Measurements from ENCODE around the gene SHB. TPM values are rescaled to one million over a fixed set of nuclear protein-coding genes. Genes with fewer than 3 reads are reported as not detected.

Gene SHB, protein sequence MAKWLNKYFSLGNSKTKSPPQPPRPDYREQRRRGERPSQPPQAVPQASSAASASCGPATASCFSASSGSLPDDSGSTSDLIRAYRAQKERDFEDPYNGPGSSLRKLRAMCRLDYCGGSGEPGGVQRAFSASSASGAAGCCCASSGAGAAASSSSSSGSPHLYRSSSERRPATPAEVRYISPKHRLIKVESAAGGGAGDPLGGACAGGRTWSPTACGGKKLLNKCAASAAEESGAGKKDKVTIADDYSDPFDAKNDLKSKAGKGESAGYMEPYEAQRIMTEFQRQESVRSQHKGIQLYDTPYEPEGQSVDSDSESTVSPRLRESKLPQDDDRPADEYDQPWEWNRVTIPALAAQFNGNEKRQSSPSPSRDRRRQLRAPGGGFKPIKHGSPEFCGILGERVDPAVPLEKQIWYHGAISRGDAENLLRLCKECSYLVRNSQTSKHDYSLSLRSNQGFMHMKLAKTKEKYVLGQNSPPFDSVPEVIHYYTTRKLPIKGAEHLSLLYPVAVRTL
- total RNA-seq (10 to 100 TPM; 10.7 to 31.4 (median 21.4) TPM), polyA plus RNA-seq (10 to 100 TPM in 1 of 2 donors, 1 to 10 TPM in 1; 7.8 to 23.2 TPM)
- long read RNA-seq, donor 1, transcript SHB-201 (6 exons, 2,783 nt): major isoform, 9 of 14 reads
- long read RNA-seq, donor 1, partial matches to known transcripts: 2 of 14 reads
- long read RNA-seq, donor 1, other reads (novel, unspliced or antisense): 3 of 14 reads
- long read RNA-seq, donor 2, transcript SHB-201 (6 exons, 2,783 nt): major isoform, 5 of 7 reads
- long read RNA-seq, donor 2, partial matches to known transcripts: 0 of 7 reads
- long read RNA-seq, donor 2, other reads (novel, unspliced or antisense): 2 of 7 reads
- long read RNA-seq, donor 3, transcript SHB-201 (6 exons, 2,783 nt): major isoform, 29 of 36 reads
- long read RNA-seq, donor 3, partial matches to known transcripts: 1 of 36 reads
- long read RNA-seq, donor 3, other reads (novel, unspliced or antisense): 6 of 36 reads

DNA sequence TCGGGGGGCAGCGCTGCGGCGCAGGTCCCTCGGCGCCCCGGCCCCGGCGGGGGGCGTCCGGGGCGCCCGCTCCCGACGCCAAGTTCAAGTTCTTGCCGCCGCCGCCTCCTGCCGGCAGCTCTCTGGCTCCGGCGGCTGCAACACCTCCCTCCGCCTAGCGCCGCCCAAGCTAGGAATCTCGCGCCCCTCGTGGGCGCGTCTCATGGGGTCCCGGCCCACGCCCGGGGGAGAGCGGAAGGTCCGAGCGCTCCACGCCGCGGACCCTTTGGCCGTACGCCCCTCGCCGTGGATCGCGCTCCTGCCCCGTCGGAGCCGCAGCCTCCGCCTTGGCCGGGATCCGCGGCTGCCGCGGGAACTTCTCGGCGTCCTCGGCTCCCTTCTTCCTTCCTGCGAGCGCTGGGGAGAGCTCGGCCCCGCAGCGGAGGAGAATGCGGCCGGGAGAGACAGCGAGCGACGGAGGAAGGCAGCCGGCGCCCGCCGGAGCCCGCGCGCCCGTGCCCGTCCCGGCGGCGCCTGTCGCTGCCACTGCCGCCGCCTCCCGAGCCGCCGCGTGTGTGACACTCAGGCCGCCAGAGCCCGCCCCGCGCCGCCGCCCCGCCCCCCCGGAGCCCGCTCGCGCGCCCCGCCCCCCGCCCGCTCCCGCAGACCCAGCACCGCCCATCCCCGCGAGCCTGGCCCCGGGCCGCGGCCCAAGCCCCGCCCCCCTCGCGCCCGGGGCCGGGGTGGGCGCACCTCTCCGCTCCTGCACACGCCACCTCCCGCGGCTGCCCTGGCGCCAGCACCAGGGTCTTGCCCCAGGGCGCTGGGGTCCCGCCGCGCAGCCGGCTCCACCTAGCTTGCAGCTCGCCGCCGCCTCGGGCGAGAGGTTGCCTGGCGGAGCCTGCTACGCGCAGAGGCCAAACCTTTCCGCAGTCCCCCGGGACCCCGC is at the start of gene SHB:
TSS of gene SHB (minus strand) at position 527 of the 928 bp plus-strand sequence. CDS start 582 bp downstream, outside the sequence.
- WGBS, 4 donors: 0% methylated on average over 12 to 134 of the region's 134 CpGs
- DNase-seq (peak; percentile 85 to 92 (median 89)), ATAC-seq (peak; percentile 26 to 83 (median 69))
- H3K27ac ChIP-seq: peak within 1 kb of the TSS; percentile 91 to 100 (median 96)
- H3K4me3 ChIP-seq: peak within 1 kb of the TSS; percentile 78 to 100 (median 94)
- H3K27me3 ChIP-seq: peaks cover 0 to 13% (median 0%) of the 10 kb centered on the region in 9 donors
- H3K4me1 ChIP-seq: peaks cover 0 to 54% (median 23%) of the 10 kb centered on the region in 12 donors
- H3K36me3 ChIP-seq: no peaks in the 10 kb centered on the region
- TF ChIP-seq, protein P1, sequence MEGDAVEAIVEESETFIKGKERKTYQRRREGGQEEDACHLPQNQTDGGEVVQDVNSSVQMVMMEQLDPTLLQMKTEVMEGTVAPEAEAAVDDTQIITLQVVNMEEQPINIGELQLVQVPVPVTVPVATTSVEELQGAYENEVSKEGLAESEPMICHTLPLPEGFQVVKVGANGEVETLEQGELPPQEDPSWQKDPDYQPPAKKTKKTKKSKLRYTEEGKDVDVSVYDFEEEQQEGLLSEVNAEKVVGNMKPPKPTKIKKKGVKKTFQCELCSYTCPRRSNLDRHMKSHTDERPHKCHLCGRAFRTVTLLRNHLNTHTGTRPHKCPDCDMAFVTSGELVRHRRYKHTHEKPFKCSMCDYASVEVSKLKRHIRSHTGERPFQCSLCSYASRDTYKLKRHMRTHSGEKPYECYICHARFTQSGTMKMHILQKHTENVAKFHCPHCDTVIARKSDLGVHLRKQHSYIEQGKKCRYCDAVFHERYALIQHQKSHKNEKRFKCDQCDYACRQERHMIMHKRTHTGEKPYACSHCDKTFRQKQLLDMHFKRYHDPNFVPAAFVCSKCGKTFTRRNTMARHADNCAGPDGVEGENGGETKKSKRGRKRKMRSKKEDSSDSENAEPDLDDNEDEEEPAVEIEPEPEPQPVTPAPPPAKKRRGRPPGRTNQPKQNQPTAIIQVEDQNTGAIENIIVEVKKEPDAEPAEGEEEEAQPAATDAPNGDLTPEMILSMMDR (IDR thresholded peaks at IDR 0.05): peak; percentile 17 to 67 (median 48)
- TF ChIP-seq POLR2A (IDR thresholded peaks at IDR 0.05): peak in 1 of 2 donors; percentile 89
- intact Hi-C loops (cut with DNase I): loop anchor here (2.0 to 10.0 kb wide), 16 partner anchors 42 to 157 kb away; no protein-coding TSS in a partner anchor
- H3K9me3 ChIP-seq: no peaks in the 10 kb centered on the region

DNA sequence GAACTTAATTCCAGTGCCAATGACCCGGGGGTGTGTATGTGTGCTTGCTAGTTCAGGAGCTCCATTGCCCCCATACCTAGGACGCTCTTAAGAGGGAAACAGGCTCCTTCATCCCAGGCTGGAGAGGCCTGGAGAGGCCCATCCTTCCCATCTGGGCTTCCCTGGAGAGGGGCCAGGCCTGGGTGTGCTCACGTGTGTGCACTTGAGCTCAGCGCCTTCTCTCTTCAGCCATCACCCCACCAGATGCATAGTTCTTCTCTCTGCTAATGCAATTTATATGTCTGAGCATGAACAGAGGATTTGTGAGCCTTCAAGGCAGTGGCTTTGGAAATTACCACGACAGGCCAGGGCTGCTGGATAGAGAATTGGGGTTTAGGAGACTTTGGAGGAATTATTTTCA is 48.6 kb upstream of the SHB start:
- no peak for ATAC-seq
- H3K4me3 ChIP-seq: no peak overlapping the region
- H3K36me3 ChIP-seq: no peaks in the 10 kb centered on the region
- TF ChIP-seq, protein P1 (IDR thresholded peaks at IDR 0.05): no peak
- TF ChIP-seq POLR2A (IDR thresholded peaks at IDR 0.05): no peak
- 55 to 66% (median 64%) methylated on average over 5 of the region's 5 CpGs for WGBS, 4 donors
- intact Hi-C loops (cut with DNase I): loop anchor here in 1 of 10 donors (10.0 kb wide), 1 partner anchor 137 kb away; no protein-coding TSS in a partner anchor
- no peaks in the 10 kb centered on the region for H3K9me3 ChIP-seq
- no peak overlapping the region for H3K27ac ChIP-seq
- H3K27me3 ChIP-seq: peaks cover 0 to 9% (median 0%) of the 10 kb centered on the region in 9 donors
- H3K4me1 ChIP-seq: no peaks in the 10 kb centered on the region
- no peak for DNase-seq

DNA sequence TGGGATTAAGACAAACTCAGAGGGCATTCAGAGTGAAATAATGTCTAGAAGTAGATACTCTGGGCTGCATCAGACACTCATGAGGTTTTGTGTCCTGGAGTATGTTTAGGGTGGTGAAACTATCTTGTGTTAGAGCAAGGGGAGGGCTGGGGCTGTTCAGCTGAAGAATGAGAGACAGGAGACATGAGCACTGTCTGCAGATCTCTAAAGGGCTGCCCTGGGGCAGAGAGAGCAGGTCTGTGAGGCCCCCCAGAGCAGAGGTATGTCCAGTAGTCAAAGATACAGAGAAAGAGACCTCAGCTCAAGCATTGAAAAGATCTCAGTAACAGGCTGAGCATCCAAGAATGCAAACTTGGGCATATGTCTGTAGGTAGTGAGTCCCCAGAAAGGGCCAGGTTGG is 45.9 kb upstream of the SHB start:
- no peaks in the 10 kb centered on the region for H3K36me3 ChIP-seq
- intact Hi-C loops (cut with DNase I): loop anchor here in 1 of 10 donors (10.0 kb wide), 1 partner anchor 140 kb away; no protein-coding TSS in a partner anchor
- no peaks in the 10 kb centered on the region for H3K9me3 ChIP-seq
- H3K27ac ChIP-seq: no peak overlapping the region
- no peak for DNase-seq
- no peaks in the 10 kb centered on the region for H3K4me1 ChIP-seq
- no peak for ATAC-seq
- TF ChIP-seq POLR2A (IDR thresholded peaks at IDR 0.05): no peak
- TF ChIP-seq, protein P1 (IDR thresholded peaks at IDR 0.05): no peak
- H3K27me3 ChIP-seq: peaks cover 0 to 9% (median 0%) of the 10 kb centered on the region in 9 donors
- no peak overlapping the region for H3K4me3 ChIP-seq
